WTC11 (cell line): ENCODE results near the gene CDC20. TPM values are rescaled to one million over a fixed set of nuclear protein-coding genes. Genes with fewer than 3 reads are reported as not detected.
A peak's percentile ranks its signal among the peaks of the same experiment; 100 is the strongest.

Experiments
- ATAC-seq: fragments of 200-7000 bp; cut with Tn5 transposase; 2 replicates; pipeline ENCODE4 v1.10.0; 2021; ENCODE audit warnings: mild to moderate bottlenecking, moderate library complexity
- CTCF ChIA-PET: fragments of 300-600 bp; sonication (Branson Sonifier 250); formaldehyde crosslinking; loops from one replicate; lab custom pipeline; 2021; ENCODE audit warnings: antibody characterized with exemption; lab: Charles Lee
- POLR2A ChIA-PET: fragments of 350-600 bp; sonication (Branson Sonifier 250); formaldehyde crosslinking; loops from one replicate; lab custom pipeline; 2021; ENCODE audit warnings: antibody characterized with exemption; lab: Charles Lee
- DNase-seq: peaks from one replicate; pipeline ENCODE4 v3.0.0; 2021; ENCODE audit warnings: low spot score
- H3K27ac Mint-ChIP-seq: 2 replicates; pipeline ENCODE4 v1.8.0; 2021; ENCODE audit warnings: mixed read lengths
- H3K27me3 Mint-ChIP-seq: 2 replicates; pipeline ENCODE4 v1.8.0; 2021; ENCODE audit warnings: low read depth, mild to moderate bottlenecking, moderate library complexity, mixed read lengths
- H3K36me3 Mint-ChIP-seq: 2 replicates; pipeline ENCODE4 v1.8.0; 2021; ENCODE audit warnings: mixed read lengths
- H3K4me1 Mint-ChIP-seq: 2 replicates; pipeline ENCODE4 v1.8.0; 2022; ENCODE audit warnings: mixed read lengths
- H3K4me3 Mint-ChIP-seq: 2 replicates; pipeline ENCODE4 v1.8.0; 2021; ENCODE audit warnings: mild to moderate bottlenecking, moderate library complexity, mixed read lengths
- H3K9me3 Mint-ChIP-seq: 2 replicates; pipeline ENCODE4 v1.8.0; 2021; ENCODE audit warnings: mixed read lengths
- ARID4B ChIP-seq: sonication (generic); formaldehyde crosslinking; IDR thresholded peaks from 2 replicates; pipeline ENCODE4 v1.8.0; 2023; ENCODE audit warnings: missing genetic modification reagents, mild to moderate bottlenecking, borderline replicate concordance
- ATF1 ChIP-seq: sonication (generic); formaldehyde crosslinking; IDR thresholded peaks from 2 replicates; pipeline ENCODE4 v1.8.1; 2023; ENCODE audit warnings: mild to moderate bottlenecking, moderate library complexity, missing genetic modification reagents
- ATF2 ChIP-seq: sonication (generic); formaldehyde crosslinking; IDR thresholded peaks from 2 replicates; pipeline ENCODE4 v1.8.1; 2022; ENCODE audit warnings: low read depth, missing genetic modification reagents, borderline replicate concordance
- CREM ChIP-seq: sonication (generic); formaldehyde crosslinking; IDR thresholded peaks from 2 replicates; pipeline ENCODE4 v1.8.1; 2022; ENCODE audit warnings: mild to moderate bottlenecking, missing genetic modification reagents, moderate library complexity
- E2F4 ChIP-seq: sonication (generic); formaldehyde crosslinking; IDR thresholded peaks from 2 replicates; pipeline ENCODE4 v1.8.1; 2022; ENCODE audit warnings: low read depth, mild to moderate bottlenecking, moderate library complexity, missing genetic modification reagents, borderline replicate concordance
- ELF4 ChIP-seq: sonication (generic); formaldehyde crosslinking; IDR thresholded peaks from 2 replicates; pipeline ENCODE4 v1.8.1; 2022; ENCODE audit warnings: low read depth, mild to moderate bottlenecking, moderate library complexity, missing genetic modification reagents
- FOXJ3 ChIP-seq: sonication (generic); formaldehyde crosslinking; IDR thresholded peaks from 2 replicates; pipeline ENCODE4 v1.9.0; 2021; ENCODE audit warnings: missing genetic modification reagents, mild to moderate bottlenecking, borderline replicate concordance
- MXD4 ChIP-seq: fragments of 250-450 bp; sonication (Bioruptor Pico); IDR thresholded peaks from 2 replicates; pipeline ENCODE4 v1.8.0; 2021; ENCODE audit warnings: mild to moderate bottlenecking, moderate library complexity, borderline replicate concordance
- RELA ChIP-seq: sonication (generic); formaldehyde crosslinking; IDR thresholded peaks from 2 replicates; pipeline ENCODE4 v1.8.1; 2022; ENCODE audit warnings: missing genetic modification reagents, mild to moderate bottlenecking, borderline replicate concordance
- RORB ChIP-seq: fragments of 250-450 bp; sonication (Bioruptor Pico); IDR thresholded peaks from 2 replicates; pipeline ENCODE4 v1.9.0; 2021; ENCODE audit warnings: mild to moderate bottlenecking
- TEAD1 ChIP-seq: sonication (generic); formaldehyde crosslinking; IDR thresholded peaks from 2 replicates; pipeline ENCODE4 v1.8.0; 2022; ENCODE audit warnings: mild to moderate bottlenecking, missing genetic modification reagents
- TEAD4 ChIP-seq: sonication (generic); formaldehyde crosslinking; IDR thresholded peaks from 2 replicates; pipeline ENCODE4 v1.8.0; 2022; ENCODE audit warnings: mild to moderate bottlenecking, missing genetic modification reagents
- ZNF121 ChIP-seq: sonication (generic); formaldehyde crosslinking; IDR thresholded peaks from 2 replicates; pipeline ENCODE4 v1.8.0; 2023; ENCODE audit warnings: missing genetic modification reagents
- ZNF232 ChIP-seq: sonication (generic); formaldehyde crosslinking; IDR thresholded peaks from 2 replicates; pipeline ENCODE4 v1.8.0; 2022; ENCODE audit warnings: mild to moderate bottlenecking, missing genetic modification reagents
- total RNA-seq: library from RNA; stranded (reverse); gene quantifications from 3 replicates; pipeline ENCODE4 v1.2.3, GENCODE V29; 2021
- TF ChIP-seq, protein P1 (sequence below): fragments of 250-450 bp; sonication (Bioruptor Pico); IDR thresholded peaks from 2 replicates; pipeline ENCODE4 v1.9.0; 2021; ENCODE audit warnings: mild to moderate bottlenecking, borderline replicate concordance

Gene CDC20
- total RNA-seq, 1 experiment from 2014 or later, result 280 TPM

DNA sequence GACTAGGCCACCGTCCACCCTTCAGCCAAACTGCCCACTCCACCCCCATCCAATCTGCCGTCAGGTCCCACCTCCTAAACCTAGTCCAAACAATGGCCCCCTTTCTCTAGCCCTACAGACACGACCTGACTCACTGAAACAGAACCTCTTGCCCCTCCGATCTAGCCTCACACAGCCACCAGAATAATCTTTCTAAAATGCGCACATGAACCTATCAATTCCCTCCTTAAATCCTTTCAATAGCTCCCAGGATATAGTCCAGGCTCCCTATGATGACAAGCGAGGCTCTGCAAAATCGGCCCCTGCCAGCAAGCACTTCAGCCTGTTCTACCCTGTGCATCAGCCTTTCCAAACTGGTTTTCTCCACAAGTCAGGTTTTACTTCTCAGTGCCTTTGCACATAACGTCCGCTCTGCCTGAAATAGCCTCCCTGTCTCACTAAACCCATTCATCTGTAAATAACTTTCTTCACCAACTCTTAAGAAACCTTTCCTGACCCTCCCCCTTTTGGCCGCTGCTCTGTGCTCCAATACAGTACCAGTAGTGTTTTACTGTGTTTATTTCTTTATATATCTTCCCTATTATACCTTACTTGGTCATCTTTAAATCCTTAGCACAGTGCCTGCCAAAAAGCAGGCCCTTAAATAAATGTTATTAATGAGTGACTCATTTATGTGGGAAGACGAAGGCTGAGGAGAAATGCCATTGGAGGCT lies 9.0 kb upstream of the CDC20 start (continued):
- no peak for TF ChIP-seq ATF2 (CRISPR knock-in tag)
- TF ChIP-seq ZNF232, result peak; percentile 18; the same call in 1 of the 2 replicates
- TF ChIP-seq ELF4 (CRISPR knock-in tag), result no peak
- no peak for TF ChIP-seq RELA (CRISPR knock-in tag)

DNA sequence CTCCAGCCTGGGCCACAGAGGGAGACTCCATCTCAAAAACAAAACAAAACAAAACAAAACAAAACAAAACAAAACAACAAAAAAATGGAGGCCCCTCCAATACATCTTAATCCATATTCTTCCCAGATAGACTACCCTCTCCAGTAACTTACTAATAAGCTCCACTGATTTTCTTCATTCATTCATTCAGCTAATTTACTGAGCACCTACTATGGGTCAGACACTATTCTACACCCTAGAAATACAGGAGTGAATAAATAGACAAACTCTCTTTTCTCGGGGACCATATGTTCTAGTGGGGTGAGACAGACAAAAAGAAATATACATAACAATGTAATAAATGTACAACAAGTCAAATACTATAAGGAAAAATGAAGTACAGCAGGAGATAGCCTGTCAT lies 7.8 kb upstream of the CDC20 start:
- no peak overlapping the region for H3K27ac Mint-ChIP-seq
- ChIA-PET POLR2A (interaction anchor here (1.3 kb wide), 1 partner anchor 7 kb away, joined by 6 read pairs; the partner anchor contains the start of gene CDC20), CTCF (interaction anchor here (2.9 kb wide), 1 partner anchor 7 kb away, joined by 22 read pairs; the partner anchor contains the start of gene CDC20)
- ATAC-seq (no peak), DNase-seq (no peak)
- H3K4me1 Mint-ChIP-seq, result peaks cover 25% of the 10 kb centered on the region
- TF ChIP-seq RORB (CRISPR knock-in tag) (no peak), ATF1 (CRISPR knock-in tag) (no peak), ARID4B (CRISPR knock-in tag) (no peak), FOXJ3 (CRISPR knock-in tag) (no peak), ZNF232 (no peak), TEAD1 (CRISPR knock-in tag) (no peak), ZNF121 (CRISPR knock-in tag) (no peak), TEAD4 (CRISPR knock-in tag) (no peak), MXD4 (CRISPR knock-in tag) (no peak), CREM (CRISPR knock-in tag) (no peak), E2F4 (CRISPR knock-in tag) (no peak)
- TF ChIP-seq, protein P1, sequence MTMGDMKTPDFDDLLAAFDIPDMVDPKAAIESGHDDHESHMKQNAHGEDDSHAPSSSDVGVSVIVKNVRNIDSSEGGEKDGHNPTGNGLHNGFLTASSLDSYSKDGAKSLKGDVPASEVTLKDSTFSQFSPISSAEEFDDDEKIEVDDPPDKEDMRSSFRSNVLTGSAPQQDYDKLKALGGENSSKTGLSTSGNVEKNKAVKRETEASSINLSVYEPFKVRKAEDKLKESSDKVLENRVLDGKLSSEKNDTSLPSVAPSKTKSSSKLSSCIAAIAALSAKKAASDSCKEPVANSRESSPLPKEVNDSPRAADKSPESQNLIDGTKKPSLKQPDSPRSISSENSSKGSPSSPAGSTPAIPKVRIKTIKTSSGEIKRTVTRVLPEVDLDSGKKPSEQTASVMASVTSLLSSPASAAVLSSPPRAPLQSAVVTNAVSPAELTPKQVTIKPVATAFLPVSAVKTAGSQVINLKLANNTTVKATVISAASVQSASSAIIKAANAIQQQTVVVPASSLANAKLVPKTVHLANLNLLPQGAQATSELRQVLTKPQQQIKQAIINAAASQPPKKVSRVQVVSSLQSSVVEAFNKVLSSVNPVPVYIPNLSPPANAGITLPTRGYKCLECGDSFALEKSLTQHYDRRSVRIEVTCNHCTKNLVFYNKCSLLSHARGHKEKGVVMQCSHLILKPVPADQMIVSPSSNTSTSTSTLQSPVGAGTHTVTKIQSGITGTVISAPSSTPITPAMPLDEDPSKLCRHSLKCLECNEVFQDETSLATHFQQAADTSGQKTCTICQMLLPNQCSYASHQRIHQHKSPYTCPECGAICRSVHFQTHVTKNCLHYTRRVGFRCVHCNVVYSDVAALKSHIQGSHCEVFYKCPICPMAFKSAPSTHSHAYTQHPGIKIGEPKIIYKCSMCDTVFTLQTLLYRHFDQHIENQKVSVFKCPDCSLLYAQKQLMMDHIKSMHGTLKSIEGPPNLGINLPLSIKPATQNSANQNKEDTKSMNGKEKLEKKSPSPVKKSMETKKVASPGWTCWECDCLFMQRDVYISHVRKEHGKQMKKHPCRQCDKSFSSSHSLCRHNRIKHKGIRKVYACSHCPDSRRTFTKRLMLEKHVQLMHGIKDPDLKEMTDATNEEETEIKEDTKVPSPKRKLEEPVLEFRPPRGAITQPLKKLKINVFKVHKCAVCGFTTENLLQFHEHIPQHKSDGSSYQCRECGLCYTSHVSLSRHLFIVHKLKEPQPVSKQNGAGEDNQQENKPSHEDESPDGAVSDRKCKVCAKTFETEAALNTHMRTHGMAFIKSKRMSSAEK, result no peak
- peaks cover 2% of the 10 kb centered on the region for H3K36me3 Mint-ChIP-seq
- no peak overlapping the region for H3K4me3 Mint-ChIP-seq
- H3K9me3 Mint-ChIP-seq, result no peaks in the 10 kb centered on the region
- peaks cover 16% of the 10 kb centered on the region for H3K27me3 Mint-ChIP-seq
